Measurements from ENCODE around the gene BUB3. TPM values are rescaled to one million over a fixed set of nuclear protein-coding genes. Genes with fewer than 3 reads are reported as not detected.

The BUB3 gene
- total RNA-seq, 1 experiment from 2014 or later, result 564 TPM

- DNase-seq (ENCODE audit: low read depth), result no peak
Observed at GRCh38 chr10:123140983-123141390, 13.2 kb upstream of the BUB3 start.

- DNase-seq (ENCODE audit: low read depth), result no peak
Observed at GRCh38 chr10:123141791-123142700, 12.2 kb upstream of the BUB3 start.

GRCh38 chr10:123142701-123143161 lies 11.5 kb upstream of the BUB3 start:
- no peak for DNase-seq (ENCODE audit: low read depth)

GRCh38 chr10:123143162-123143824 lies 10.9 kb upstream of the BUB3 start:
- no peak for DNase-seq (ENCODE audit: low read depth)

GRCh38 chr10:123143825-123144168 lies 10.4 kb upstream of the BUB3 start:
- DNase-seq (ENCODE audit: low read depth), result no peak

GRCh38 chr10:123144697-123145541 lies 9.3 kb upstream of the BUB3 start:
- DNase-seq (ENCODE audit: low read depth), result peak; percentile 21

GRCh38 chr10:123145542-123146012 lies 8.6 kb upstream of the BUB3 start:
- no peak for DNase-seq (ENCODE audit: low read depth)

- DNase-seq (ENCODE audit: low read depth), result no peak
Observed at GRCh38 chr10:123146013-123146893, 7.9 kb upstream of the BUB3 start.

- DNase-seq (ENCODE audit: low read depth), result no peak
Observed at GRCh38 chr10:123146894-123147634, 7.1 kb upstream of the BUB3 start.

- no peak for DNase-seq (ENCODE audit: low read depth)
Observed at GRCh38 chr10:123147635-123148413, 6.4 kb upstream of the BUB3 start, which contains the start of gene HMX2. HMX2 (plus strand) TSS chr10:123148136; CDS start chr10:123148379, 243 bp downstream.

GRCh38 chr10:123148414-123149161 lies 5.6 kb upstream of the BUB3 start:
- no peak for DNase-seq (ENCODE audit: low read depth)

- no peak for DNase-seq (ENCODE audit: low read depth)
Observed at GRCh38 chr10:123149162-123149567, 5.0 kb upstream of the BUB3 start.

- DNase-seq (ENCODE audit: low read depth), result no peak
Observed at GRCh38 chr10:123149568-123150270, 4.5 kb upstream of the BUB3 start.

GRCh38 chr10:123150271-123150985 lies 3.8 kb upstream of the BUB3 start:
- DNase-seq (ENCODE audit: low read depth), result no peak

- no peak for DNase-seq (ENCODE audit: low read depth)
Observed at GRCh38 chr10:123150986-123151736, 3.0 kb upstream of the BUB3 start.

GRCh38 chr10:123151737-123152135 lies 2.5 kb upstream of the BUB3 start:
- no peak for DNase-seq (ENCODE audit: low read depth)
